Liver (tissue), 3 donors: Measurements from ENCODE around the gene CTSW.

Experiments
- ATF3 ChIP-seq: IDR thresholded peaks from 2 replicates; pipeline ENCODE4 v1.6.1; 2016; ENCODE audit warnings: antibody characterized with exemption
- FOXA1 ChIP-seq: IDR thresholded peaks from 2 replicates; pipeline ENCODE4 v1.6.1; 2016; ENCODE audit warnings: antibody characterized with exemption
- JUND ChIP-seq, 2 donors: IDR thresholded peaks; 2 replicates each; pipeline ENCODE4 v1.6.1; 2016; ENCODE audit warnings: antibody characterized with exemption in 2 of 2
- RAD21 ChIP-seq, 2 donors: IDR thresholded peaks; 2 replicates each; pipeline ENCODE4 v1.6.1; 2016; ENCODE audit warnings: antibody characterized with exemption in 2 of 2, mild to moderate bottlenecking in 2 of 2
- RXRA ChIP-seq, 2 donors: IDR thresholded peaks; 2 replicates each; pipeline ENCODE4 v1.6.1; 2017 to 2018; ENCODE audit warnings: antibody characterized with exemption in 2 of 2, mild to moderate bottlenecking in 1 of 2
- TAF1 ChIP-seq: conservative IDR thresholded peaks from 2 replicates; pipeline ENCODE4 v1.6.1; 2016; ENCODE audit warnings: antibody characterized with exemption, mild to moderate bottlenecking
- TF ChIP-seq, protein P1 (sequence below): fragments of 150-350 bp; IDR thresholded peaks from 2 replicates; pipeline ENCODE4 v1.5.1; 2017; ENCODE audit warnings: improper control_type of control experiment, low read depth, low read length; ENCODE audit not compliant: missing input control
- TF ChIP-seq, protein P2 (sequence below): IDR thresholded peaks from 2 replicates; pipeline ENCODE4 v1.6.1; 2016; ENCODE audit warnings: antibody characterized with exemption, mild to moderate bottlenecking
- donor health status: healthy.
- donor health status: healthy.

- TF ChIP-seq TAF1 = peak; percentile 98
- TF ChIP-seq RAD21 (IDR thresholded peaks at IDR 0.05) = peak in 1 of 2 donors; percentile 6
- TF ChIP-seq, protein P1, sequence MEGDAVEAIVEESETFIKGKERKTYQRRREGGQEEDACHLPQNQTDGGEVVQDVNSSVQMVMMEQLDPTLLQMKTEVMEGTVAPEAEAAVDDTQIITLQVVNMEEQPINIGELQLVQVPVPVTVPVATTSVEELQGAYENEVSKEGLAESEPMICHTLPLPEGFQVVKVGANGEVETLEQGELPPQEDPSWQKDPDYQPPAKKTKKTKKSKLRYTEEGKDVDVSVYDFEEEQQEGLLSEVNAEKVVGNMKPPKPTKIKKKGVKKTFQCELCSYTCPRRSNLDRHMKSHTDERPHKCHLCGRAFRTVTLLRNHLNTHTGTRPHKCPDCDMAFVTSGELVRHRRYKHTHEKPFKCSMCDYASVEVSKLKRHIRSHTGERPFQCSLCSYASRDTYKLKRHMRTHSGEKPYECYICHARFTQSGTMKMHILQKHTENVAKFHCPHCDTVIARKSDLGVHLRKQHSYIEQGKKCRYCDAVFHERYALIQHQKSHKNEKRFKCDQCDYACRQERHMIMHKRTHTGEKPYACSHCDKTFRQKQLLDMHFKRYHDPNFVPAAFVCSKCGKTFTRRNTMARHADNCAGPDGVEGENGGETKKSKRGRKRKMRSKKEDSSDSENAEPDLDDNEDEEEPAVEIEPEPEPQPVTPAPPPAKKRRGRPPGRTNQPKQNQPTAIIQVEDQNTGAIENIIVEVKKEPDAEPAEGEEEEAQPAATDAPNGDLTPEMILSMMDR = no peak
- TF ChIP-seq, protein P2, sequence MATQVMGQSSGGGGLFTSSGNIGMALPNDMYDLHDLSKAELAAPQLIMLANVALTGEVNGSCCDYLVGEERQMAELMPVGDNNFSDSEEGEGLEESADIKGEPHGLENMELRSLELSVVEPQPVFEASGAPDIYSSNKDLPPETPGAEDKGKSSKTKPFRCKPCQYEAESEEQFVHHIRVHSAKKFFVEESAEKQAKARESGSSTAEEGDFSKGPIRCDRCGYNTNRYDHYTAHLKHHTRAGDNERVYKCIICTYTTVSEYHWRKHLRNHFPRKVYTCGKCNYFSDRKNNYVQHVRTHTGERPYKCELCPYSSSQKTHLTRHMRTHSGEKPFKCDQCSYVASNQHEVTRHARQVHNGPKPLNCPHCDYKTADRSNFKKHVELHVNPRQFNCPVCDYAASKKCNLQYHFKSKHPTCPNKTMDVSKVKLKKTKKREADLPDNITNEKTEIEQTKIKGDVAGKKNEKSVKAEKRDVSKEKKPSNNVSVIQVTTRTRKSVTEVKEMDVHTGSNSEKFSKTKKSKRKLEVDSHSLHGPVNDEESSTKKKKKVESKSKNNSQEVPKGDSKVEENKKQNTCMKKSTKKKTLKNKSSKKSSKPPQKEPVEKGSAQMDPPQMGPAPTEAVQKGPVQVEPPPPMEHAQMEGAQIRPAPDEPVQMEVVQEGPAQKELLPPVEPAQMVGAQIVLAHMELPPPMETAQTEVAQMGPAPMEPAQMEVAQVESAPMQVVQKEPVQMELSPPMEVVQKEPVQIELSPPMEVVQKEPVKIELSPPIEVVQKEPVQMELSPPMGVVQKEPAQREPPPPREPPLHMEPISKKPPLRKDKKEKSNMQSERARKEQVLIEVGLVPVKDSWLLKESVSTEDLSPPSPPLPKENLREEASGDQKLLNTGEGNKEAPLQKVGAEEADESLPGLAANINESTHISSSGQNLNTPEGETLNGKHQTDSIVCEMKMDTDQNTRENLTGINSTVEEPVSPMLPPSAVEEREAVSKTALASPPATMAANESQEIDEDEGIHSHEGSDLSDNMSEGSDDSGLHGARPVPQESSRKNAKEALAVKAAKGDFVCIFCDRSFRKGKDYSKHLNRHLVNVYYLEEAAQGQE = peak; percentile 73
- no peak for TF ChIP-seq RXRA (IDR thresholded peaks at IDR 0.05)
- peak in 1 of 2 donors; percentile 17 for TF ChIP-seq JUND (IDR thresholded peaks at IDR 0.05)
- peak; percentile 59 for TF ChIP-seq FOXA1
- no peak for TF ChIP-seq ATF3
These were observed 21.6 kb upstream of the CTSW start, which contains the start of gene CFL1 for GRCh38 chr11:65857853-65858680.
